GM18867 (cell line): ENCODE results near the gene FTCDNL1.

Experiments
- ATAC-seq: cut with Tn5 transposase; IDR thresholded peaks from one replicate; pipeline ENCODE4 v1.9.1; 2021; ENCODE audit warnings: mild to moderate bottlenecking, moderate library complexity; ENCODE audit not compliant: unreplicated experiment

Gene FTCDNL1

GRCh38 chr2:199842631-199843395 is 8.2 kb downstream of the FTCDNL1 start:
- no peak for ATAC-seq

GRCh38 chr2:199841409-199841808 is 9.6 kb downstream of the FTCDNL1 start:
- ATAC-seq = no peak

DNA sequence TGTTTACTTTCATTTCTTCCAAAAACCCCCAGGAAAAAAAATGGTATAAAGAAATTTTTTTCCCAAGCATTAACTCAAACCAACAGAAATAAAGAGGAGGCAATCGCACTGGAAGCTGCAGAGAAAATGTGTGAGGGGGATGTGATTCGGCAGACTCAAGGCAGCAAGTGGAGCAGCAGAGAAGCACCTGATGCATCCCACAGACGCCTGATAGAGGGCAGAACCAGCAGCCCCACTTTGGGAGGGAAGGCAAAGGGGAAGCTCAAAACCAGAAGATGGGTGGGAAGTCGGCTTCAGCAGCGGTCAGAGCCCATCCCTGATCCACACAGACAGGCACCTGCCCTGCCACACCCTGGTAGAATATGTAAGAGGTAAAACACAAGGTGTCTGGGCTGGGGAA is 12.6 kb downstream of the FTCDNL1 start:
- no peak for ATAC-seq

- no peak for ATAC-seq
Observed at GRCh38 chr2:199836943-199837342, 14.0 kb downstream of the FTCDNL1 start.

- no peak for ATAC-seq
Observed at GRCh38 chr2:199833525-199833924, 17.5 kb downstream of the FTCDNL1 start.

DNA sequence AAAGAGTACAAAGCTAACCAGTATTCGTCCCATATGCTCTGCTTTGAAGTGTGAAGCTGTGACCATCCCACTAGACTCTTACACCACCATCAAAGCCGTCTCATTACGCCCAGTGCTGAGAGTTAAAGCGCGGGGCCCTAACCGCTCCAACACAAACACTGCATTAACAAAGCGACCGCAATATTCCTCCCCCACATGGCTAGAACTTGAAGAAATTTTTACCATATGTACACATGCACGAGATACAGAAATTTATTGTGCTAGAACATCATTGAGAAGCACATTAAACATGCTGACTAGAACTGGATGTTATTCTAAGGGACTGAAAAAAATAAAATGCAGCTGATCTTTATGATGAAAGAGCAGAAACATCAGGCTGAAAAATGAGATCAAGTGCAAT is 20.5 kb downstream of the FTCDNL1 start:
- no peak for ATAC-seq

DNA sequence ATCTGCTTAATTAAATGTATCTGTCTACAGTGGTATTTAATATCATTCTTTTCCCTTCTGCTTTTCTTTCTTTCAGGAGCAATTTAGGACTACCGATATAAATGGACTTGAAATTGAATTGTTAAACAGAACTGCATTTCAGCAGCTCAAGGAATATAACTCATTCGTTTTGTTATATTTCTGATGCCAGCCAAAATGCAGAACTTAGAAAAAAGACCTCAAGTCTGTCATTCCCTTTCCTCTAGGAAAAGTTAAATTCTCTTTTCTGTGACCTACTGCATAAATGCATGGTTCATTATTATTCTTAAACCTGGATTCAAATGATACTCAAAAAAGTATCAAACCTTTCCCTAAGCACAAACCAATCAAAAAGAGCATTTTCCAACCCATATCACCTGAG is 21.4 kb downstream of the FTCDNL1 start:
- no peak for ATAC-seq

- ATAC-seq = no peak
Observed at GRCh38 chr2:199819746-199820145, 31.2 kb downstream of the FTCDNL1 start.

GRCh38 chr2:199818754-199819153 is 32.2 kb downstream of the FTCDNL1 start:
- no peak for ATAC-seq

DNA sequence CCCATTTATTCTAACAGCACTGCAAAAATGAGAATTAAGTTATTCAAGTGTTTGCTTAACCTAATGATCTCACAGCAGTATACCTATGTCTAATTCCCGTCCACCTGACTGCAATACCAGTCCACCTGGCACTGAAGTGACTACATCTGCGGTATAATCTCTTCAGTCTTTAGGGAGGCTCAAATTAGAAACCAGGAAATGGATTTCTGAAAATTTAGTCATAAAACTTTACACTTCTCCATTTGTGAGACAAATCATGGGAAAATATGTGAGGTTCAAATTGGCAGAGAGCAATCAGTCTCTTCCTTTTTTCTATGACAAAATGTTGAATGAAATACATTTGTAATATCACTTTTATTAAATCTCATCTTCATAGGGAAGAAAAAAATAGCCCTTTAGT is 33.0 kb downstream of the FTCDNL1 start:
- no peak for ATAC-seq

GRCh38 chr2:199814817-199815211 is 36.2 kb downstream of the FTCDNL1 start:
- no peak for ATAC-seq

DNA sequence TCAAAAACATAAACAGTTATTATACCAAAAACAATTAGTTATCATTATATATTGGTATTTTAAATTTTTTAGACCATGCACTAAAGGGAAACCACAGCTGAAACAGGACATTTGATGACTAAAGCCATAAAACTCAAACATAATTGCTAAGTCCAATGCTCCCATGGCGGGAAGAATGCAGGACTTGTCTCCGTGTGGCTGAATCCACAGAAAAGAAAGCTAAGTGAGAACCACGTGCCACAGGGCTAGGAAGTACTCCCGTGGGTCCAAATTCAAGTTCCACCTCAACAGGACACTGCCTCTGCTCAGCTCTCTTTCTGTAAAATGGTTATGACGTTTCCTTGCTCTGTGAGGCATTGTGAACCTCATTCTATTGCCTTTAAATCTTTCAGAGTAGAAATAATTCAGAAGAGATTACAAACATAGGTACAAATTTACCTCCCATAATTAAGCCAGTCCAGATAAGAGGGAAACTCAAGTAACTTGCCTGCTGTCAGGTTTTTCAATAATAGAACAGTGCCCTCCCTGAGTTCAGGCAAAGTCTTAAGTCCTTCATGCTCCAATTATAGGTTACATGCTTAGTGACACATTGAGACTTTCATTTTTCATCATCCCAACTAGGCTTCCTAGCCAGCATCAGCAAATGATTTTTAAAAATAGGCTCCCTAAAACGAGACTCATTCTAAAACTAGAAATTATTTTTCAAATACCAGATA is 36.7 kb downstream of the FTCDNL1 start:
- ATAC-seq = no peak

DNA sequence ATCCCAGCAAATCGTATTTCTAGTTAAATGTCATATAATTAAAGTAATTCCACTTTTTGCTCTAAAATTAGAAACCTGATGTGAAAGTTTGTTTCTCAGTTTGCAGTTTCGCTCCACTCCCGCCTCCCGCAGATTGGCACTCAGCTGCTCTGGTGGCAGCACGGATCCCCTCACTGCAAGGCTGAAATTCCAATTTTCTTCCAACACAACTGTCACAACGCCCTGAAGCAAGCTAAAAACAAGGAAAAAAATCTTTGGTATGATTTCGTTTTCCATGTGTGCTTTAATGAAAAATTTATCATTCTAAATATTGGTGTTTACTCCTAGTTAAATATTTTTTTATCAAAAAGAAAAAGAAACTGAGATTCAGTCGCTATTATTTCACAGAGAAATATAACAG is 38.5 kb downstream of the FTCDNL1 start:
- no peak for ATAC-seq

GRCh38 chr2:199811346-199811745 is 39.6 kb downstream of the FTCDNL1 start:
- ATAC-seq = no peak

DNA sequence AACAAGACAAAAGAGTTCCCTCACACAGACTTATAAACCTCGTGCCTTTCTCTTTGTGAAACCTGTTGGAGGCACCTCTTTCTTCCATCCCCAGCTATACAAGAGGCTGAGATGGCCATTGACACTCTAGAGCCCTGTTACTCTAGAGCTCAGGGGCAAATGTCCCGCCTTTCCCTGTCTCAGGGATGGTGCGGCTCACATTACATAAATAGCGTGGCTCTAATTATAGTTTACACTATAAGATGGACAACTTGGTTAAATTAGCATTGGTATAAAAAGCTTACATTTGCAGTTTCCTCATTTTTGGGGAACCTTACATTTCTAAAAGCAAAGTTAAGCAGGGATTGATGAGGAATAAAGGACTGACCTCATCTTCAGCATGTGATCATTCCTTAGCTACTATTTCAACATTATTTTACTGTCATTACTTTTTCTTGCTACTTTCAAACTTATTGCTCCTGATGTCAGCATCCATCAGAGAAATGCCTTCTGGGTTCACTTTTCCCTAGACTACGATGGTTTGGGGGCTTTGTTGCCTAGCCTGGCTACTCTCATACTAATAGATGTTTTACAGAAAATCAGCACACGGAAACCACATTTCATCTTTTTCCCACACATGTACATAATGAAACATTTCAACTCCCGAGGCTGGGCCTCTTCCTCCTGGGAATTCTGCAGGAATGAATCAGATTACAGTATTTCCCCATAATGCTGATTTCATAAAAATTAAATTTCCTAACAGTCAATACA is 40.4 kb downstream of the FTCDNL1 start:
- ATAC-seq = no peak

GRCh38 chr2:199807966-199808365 is 43.0 kb downstream of the FTCDNL1 start:
- no peak for ATAC-seq

- ATAC-seq = no peak
Observed at GRCh38 chr2:199806179-199806578, 44.8 kb downstream of the FTCDNL1 start.

DNA sequence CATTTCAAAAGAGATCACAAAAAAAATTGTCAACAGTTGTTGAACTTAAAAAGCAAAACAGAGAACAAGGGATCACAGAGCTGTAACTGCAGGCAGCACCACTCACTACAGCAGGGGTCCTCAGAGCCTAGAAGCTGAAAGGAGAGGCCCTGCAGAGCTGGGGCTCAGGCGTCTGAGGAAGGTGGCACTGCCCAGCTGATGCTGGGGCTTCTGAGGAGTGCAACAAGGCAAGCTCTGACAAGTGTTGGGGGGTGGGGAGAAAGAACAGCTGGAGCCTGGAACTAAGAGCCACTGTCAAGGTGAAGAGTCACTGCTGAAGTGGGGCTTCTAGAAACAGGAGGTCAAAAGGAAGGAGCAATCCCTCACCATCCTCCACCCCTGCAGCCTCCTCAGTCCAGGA is 46.2 kb downstream of the FTCDNL1 start:
- ATAC-seq = no peak

DNA sequence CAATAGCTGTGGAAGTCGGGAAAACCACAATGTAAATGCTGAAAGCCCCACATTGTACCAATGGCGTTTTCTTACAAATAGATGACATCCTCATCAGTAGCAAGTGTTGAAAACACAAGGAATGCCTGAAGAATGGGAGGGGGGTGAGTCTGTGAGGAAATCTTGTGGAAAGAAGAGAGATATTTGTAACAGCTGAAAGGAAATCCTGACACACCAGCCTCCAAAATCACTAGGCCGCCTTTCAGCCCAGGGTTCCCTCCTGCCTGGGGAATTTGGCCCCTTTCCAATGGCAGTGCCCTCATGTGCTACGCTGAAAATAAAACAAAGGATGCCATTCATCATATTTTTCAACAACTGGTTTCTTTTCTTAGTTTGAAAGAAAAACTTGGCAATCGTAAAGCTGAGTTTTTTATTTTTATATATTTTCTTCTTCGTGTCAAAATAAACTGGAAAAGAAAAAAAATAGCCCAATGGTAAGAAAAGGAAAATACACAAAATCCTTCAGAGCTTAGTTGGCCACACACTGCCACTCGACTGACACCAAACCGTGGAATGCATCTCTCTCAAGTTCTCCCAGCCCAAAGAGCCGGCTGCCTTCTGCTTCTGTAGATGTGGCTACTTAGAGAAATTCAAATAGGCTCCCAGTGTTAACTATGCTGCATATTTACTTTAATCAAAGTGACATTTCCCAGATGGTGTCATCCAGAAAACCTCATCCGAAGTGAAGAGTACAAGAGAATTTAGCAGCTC is 52.0 kb downstream of the FTCDNL1 start:
- no peak for ATAC-seq

- ATAC-seq = no peak
Observed at GRCh38 chr2:199797431-199798403, 53.3 kb downstream of the FTCDNL1 start.
